Measurements from ENCODE around the gene ST8SIA2. TPM values are rescaled to one million over a fixed set of nuclear protein-coding genes. Genes with fewer than 3 reads are reported as not detected.

Gene ST8SIA2
- total RNA-seq, 4 donors from 2014 or later, result not detected

DNA sequence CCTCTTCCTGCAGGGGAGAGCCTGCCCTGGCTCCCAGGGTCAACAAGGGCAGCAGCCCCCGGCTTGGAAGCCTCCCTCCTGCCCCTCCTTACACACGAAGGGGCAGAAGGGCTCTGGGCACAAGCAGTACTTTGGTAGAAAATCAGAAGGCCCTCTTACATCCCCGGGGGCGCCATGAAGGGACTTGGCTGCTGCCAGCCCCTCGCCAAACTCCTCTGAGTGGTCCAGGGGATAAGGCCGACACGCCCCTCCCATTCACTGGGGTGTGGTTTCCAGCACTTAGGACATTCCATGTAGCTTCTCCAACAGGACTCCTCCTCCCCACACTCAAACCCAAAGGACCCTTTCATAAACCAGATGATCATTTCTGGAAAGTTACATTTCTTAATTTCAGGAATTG, 1.2 kb upstream of the ST8SIA2 start:
- Histone ChIP-seq H3K9me3 (no peaks in the 10 kb centered on the region), H3K27ac (no peak overlapping the region), H3K4me3 (no peak overlapping the region), H3K27me3 (peaks cover 0 to 11% of the 10 kb centered on the region in 2 donors), H3K4me1 (peaks cover 0 to 16% (median 0%) of the 10 kb centered on the region in 4 donors), H3K36me3 (no peaks in the 10 kb centered on the region)
- DNase-seq, result no peak
- TF ChIP-seq POLR2A (IDR thresholded peaks at IDR 0.05), result no peak
- TF ChIP-seq, protein P1, sequence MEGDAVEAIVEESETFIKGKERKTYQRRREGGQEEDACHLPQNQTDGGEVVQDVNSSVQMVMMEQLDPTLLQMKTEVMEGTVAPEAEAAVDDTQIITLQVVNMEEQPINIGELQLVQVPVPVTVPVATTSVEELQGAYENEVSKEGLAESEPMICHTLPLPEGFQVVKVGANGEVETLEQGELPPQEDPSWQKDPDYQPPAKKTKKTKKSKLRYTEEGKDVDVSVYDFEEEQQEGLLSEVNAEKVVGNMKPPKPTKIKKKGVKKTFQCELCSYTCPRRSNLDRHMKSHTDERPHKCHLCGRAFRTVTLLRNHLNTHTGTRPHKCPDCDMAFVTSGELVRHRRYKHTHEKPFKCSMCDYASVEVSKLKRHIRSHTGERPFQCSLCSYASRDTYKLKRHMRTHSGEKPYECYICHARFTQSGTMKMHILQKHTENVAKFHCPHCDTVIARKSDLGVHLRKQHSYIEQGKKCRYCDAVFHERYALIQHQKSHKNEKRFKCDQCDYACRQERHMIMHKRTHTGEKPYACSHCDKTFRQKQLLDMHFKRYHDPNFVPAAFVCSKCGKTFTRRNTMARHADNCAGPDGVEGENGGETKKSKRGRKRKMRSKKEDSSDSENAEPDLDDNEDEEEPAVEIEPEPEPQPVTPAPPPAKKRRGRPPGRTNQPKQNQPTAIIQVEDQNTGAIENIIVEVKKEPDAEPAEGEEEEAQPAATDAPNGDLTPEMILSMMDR (IDR thresholded peaks at IDR 0.05), result no peak

DNA sequence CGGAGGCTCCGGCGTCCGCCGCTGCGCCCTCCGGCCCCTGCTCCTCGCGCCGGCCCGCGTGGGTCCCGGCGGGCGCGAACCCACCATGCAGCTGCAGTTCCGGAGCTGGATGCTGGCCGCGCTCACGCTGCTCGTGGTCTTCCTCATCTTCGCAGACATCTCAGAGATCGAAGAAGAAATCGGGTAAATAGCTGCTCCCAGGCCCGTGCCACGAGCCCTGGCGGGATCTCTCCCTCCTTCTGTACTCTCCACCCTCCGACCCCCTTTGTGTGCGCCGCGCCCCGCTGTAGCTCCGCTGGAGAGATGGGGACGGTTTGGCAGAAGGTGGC, 263 bp downstream of the ST8SIA2 start:
- Histone ChIP-seq H3K27me3 (peaks cover 0 to 11% of the 10 kb centered on the region in 2 donors), H3K9me3 (no peaks in the 10 kb centered on the region), H3K36me3 (no peaks in the 10 kb centered on the region), H3K4me3 (peak overlapping the region in 2 of 4 donors; percentile 6 to 43), H3K4me1 (peaks cover 0 to 16% (median 0%) of the 10 kb centered on the region in 4 donors), H3K27ac (no peak overlapping the region)
- no peak for DNase-seq
- TF ChIP-seq, protein P1 (IDR thresholded peaks at IDR 0.05), result no peak
- no peak for TF ChIP-seq POLR2A (IDR thresholded peaks at IDR 0.05)

DNA sequence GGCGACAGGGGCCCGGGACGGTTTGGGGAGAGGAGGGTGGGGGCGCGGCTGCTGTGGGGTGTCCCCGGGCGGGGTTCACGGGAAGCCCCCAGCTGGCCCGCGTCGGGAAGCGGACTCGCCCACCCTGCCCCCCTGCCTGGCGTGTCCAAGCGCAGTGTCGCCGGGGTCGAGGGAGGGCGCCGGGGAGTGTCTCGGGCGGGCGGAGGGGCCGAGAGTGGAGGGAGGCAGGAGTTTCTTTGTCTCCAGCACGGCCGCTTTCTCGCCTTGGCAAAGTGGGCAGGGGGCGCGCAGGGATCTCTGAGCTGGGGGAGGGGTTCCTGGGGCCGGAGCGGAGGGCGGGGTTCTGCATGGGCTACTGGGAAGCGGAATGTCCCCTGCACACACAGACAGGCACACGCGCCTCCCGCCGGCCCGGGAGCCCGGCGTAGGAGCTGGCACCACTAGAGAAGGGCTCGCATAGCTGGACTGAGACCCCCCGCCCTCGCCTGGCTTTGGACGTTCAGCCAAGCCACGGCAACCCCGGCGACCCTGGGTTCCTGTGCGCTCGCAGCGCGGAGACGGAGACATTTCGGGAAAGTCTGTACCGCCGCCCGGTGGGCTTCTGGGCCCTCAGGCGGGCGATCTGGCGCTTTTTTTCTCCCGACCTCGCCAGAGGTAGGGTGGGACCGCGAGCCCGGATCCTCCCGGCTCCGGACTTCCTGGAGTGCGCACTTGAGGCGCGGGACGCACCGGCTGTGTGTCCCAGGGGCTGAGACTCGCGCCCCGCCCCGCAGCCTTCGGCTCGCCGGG, 822 bp downstream of the ST8SIA2 start:
- DNase-seq, result no peak

DNA sequence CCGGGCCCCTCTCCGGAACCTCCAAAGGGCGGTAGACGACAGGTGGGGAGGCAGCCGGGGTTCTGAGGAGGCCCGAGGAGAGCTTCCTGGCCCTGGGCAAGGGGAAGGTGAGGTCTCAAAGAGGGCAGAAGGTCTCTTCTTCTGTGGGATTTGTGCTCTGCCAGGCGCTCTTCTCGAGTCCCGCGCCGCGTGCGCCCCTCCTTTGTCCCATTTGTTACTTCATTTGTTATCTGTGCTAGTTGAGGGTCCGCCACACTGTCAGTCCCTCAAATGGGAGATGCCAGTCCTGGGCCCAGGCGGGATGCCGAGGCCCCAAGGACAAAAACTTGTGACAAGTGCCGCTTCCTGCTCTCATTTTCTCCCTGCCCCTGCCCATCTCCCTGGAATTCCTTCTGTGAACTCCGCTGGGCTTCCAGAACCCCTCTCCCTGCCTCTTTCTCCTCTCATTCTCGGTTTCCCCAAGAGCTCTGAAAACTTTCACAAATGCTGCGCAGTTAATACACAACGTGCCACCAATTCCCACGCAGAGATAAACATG, 1.5 kb downstream of the ST8SIA2 start:
- Histone ChIP-seq H3K9me3 (no peaks in the 10 kb centered on the region), H3K27ac (no peak overlapping the region), H3K4me1 (peaks cover 0 to 16% (median 0%) of the 10 kb centered on the region in 4 donors), H3K4me3 (peak overlapping the region in 1 of 4 donors; percentile 43), H3K36me3 (no peaks in the 10 kb centered on the region), H3K27me3 (peaks cover 0 to 11% of the 10 kb centered on the region in 2 donors)
- no peak for DNase-seq
- no peak for TF ChIP-seq POLR2A (IDR thresholded peaks at IDR 0.05)
- TF ChIP-seq, protein P1 (IDR thresholded peaks at IDR 0.05), result no peak

More for the DNA sequence above, 822 bp downstream of the ST8SIA2 start:
- H3K36me3 ChIP-seq, result no peaks in the 10 kb centered on the region
- peak overlapping the region in 2 of 4 donors; percentile 6 to 43 for H3K4me3 ChIP-seq
- no peaks in the 10 kb centered on the region for H3K9me3 ChIP-seq
- H3K27ac ChIP-seq, result no peak overlapping the region
- no peak for TF ChIP-seq POLR2A (IDR thresholded peaks at IDR 0.05)
- TF ChIP-seq, protein P1 (IDR thresholded peaks at IDR 0.05), result no peak
- peaks cover 0 to 16% (median 0%) of the 10 kb centered on the region in 4 donors for H3K4me1 ChIP-seq
- H3K27me3 ChIP-seq, result peaks cover 0 to 11% of the 10 kb centered on the region in 2 donors

DNA sequence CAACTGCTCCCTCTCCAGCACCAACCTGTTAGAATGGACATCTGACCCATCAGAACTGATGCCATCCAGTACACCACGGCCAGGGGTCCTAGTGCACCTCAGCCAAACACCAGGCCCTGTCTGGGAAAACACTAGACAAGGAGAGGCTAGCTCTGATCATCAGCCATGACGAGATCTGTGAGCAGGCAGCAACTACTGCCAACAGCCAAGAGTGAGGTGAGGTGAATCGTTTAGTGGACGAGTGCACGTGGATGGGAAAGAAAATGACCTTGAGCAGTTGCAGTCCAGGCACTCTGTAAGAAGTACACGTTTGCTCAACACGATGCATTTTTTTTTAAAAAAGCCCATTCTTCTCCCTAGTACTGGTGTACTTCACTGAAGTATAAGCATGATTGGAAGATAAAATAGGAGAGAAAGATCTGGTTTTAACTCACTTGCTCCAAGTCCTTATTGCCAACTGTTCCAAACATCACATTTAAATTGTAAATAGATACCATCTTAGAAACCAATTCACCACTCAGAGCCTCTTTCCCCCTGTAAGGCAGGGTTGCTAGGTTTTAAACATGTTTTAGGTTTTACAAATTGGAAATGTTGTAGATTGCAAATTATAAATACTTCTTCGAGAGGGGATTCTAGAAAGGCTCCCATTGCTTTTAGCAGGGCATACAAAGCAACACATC, 5.7 kb downstream of the ST8SIA2 start:
- Histone ChIP-seq H3K36me3 (no peaks in the 10 kb centered on the region), H3K9me3 (no peaks in the 10 kb centered on the region), H3K4me3 (no peak overlapping the region), H3K27ac (no peak overlapping the region), H3K4me1 (peaks cover 0 to 4% (median 0%) of the 10 kb centered on the region in 4 donors), H3K27me3 (peaks cover 0 to 5% of the 10 kb centered on the region in 2 donors)
- no peak for DNase-seq
- TF ChIP-seq, protein P1 (IDR thresholded peaks at IDR 0.05), result no peak
- TF ChIP-seq POLR2A (IDR thresholded peaks at IDR 0.05), result no peak

Data from Peyer's patch (tissue), 4 donors.